ENCODE measurements around the gene CHCHD5. TPM values are rescaled to one million over a fixed set of nuclear protein-coding genes. Genes with fewer than 3 reads are reported as not detected.

CHCHD5 gene
- total RNA-seq, 1 experiment from 2014 or later: 32.3 TPM

DNA sequence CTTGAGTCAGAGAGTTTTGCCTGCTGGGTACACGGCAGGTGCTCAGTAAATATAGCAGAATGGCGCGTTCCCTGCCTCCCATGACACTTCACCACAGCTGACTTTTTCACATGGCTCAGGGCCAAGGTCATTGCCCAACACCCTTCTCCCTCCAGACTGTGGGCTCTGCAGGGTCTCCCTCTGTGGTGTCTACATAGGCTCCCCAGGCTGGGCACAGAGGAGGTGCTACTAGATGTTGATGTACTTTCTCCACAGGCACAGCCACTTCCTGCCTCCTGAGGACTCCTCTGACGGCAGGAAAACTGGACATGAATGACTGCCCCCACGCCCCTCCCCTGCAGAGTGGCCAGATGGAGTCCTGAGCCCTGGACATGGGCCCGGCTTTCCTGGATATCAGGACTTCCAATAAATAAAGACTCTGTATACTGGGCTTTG, 4.2 kb downstream of the CHCHD5 start:
- no peaks in the 10 kb centered on the region for H3K79me2 ChIP-seq (ENCODE audit: insufficient read depth, low read length)
- no peak overlapping the region for H2BK15ac ChIP-seq (ENCODE audit: low read depth, low read length)
- H4K91ac ChIP-seq (ENCODE audit: insufficient read length, low read depth, low read length): no peak overlapping the region
- H2AK5ac ChIP-seq (ENCODE audit: insufficient read length, low read length): no peak overlapping the region
- no peak overlapping the region for H2BK5ac ChIP-seq (ENCODE audit: insufficient read length, low read length)
- no peak overlapping the region for H3K14ac ChIP-seq (ENCODE audit: insufficient read depth, low read length)
- no peak overlapping the region for H2BK20ac ChIP-seq (ENCODE audit: low read depth, low read length, poor library complexity, severe bottlenecking)
- no peaks in the 10 kb centered on the region for H3K79me1 ChIP-seq (ENCODE audit: insufficient read depth, low read depth, low read length, poor library complexity, severe bottlenecking)
- H3K18ac ChIP-seq (ENCODE audit: insufficient read length, low read depth, low read length): no peak overlapping the region
- no peaks in the 10 kb centered on the region; the same call in 1 of the 2 replicates for H3K27me3 Mint-ChIP-seq (ENCODE audit: low read depth)
- H3K56ac ChIP-seq (ENCODE audit: insufficient read length, low read depth, low read length): no peak overlapping the region
- peaks cover 13 to 29% (median 26%) of the 10 kb centered on the region in 3 experiments for H3K36me3 Mint-ChIP-seq (ENCODE audit: insufficient read depth in 1 of 3, low read depth in 3 of 3)
- no CpG with 5 or more reads among the region's 6 CpGs for WGBS (ENCODE audit: extremely low coverage, insufficient read length, low lambda C conversion rate)
- TF ChIP-seq, protein P1, sequence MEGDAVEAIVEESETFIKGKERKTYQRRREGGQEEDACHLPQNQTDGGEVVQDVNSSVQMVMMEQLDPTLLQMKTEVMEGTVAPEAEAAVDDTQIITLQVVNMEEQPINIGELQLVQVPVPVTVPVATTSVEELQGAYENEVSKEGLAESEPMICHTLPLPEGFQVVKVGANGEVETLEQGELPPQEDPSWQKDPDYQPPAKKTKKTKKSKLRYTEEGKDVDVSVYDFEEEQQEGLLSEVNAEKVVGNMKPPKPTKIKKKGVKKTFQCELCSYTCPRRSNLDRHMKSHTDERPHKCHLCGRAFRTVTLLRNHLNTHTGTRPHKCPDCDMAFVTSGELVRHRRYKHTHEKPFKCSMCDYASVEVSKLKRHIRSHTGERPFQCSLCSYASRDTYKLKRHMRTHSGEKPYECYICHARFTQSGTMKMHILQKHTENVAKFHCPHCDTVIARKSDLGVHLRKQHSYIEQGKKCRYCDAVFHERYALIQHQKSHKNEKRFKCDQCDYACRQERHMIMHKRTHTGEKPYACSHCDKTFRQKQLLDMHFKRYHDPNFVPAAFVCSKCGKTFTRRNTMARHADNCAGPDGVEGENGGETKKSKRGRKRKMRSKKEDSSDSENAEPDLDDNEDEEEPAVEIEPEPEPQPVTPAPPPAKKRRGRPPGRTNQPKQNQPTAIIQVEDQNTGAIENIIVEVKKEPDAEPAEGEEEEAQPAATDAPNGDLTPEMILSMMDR (conservative IDR thresholded peaks at IDR 0.05): no peak
- no peak overlapping the region for H4K5ac ChIP-seq (ENCODE audit: insufficient read length, low read depth, low read length)
- no peak overlapping the region for H3T11ph ChIP-seq (ENCODE audit: low read length)
- no peak overlapping the region for H3K4me2 ChIP-seq (ENCODE audit: insufficient read depth, insufficient read length, low read length)
- no peaks in the 10 kb centered on the region for H3K9me3 ChIP-seq (ENCODE audit: control insufficient read depth, low read depth, low read length)
- H3K4me3 Mint-ChIP-seq: no peak overlapping the region
- no peak overlapping the region for H3K9ac ChIP-seq (ENCODE audit: extremely low read depth, insufficient read length, low read length)
- no peak for DNase-seq
- no peak overlapping the region for H2BK120ac ChIP-seq (ENCODE audit: low read depth, low read length, poor library complexity, severe bottlenecking)
- no peaks in the 10 kb centered on the region for H3K4me1 ChIP-seq (ENCODE audit: insufficient read depth, low read length)
- H3K23me2 ChIP-seq (ENCODE audit: insufficient read length, low read depth, low read length, poor library complexity, severe bottlenecking): peaks cover 9% of the 10 kb centered on the region
- no peak overlapping the region for H3K27ac Mint-ChIP-seq
- H3K4me1 Mint-ChIP-seq: peaks cover 23 to 25% of the 10 kb centered on the region in 2 experiments
- H2BK12ac ChIP-seq (ENCODE audit: insufficient read length, low read depth, low read length): no peak overlapping the region
- H4K8ac ChIP-seq (replicated peaks; ENCODE audit: insufficient read length, low read depth, low read length): no peak overlapping the region
- H3K23ac ChIP-seq (ENCODE audit: insufficient read length, low read depth, low read length): no peak overlapping the region
- H3K4ac ChIP-seq (ENCODE audit: low read depth, low read length): no peak overlapping the region
- no peaks in the 10 kb centered on the region for H4K20me1 ChIP-seq (ENCODE audit: control insufficient read depth, insufficient read depth, insufficient read length)
- no peaks in the 10 kb centered on the region for H3K9me3 Mint-ChIP-seq
- no peak overlapping the region for H3K27ac ChIP-seq (ENCODE audit: insufficient read length, low read depth, low read length)
- no peaks in the 10 kb centered on the region for H3K27me3 ChIP-seq (ENCODE audit: insufficient read depth, low read length)
- H2AFZ ChIP-seq (ENCODE audit: low read length): no peak overlapping the region
